Vagina (tissue), 2 donors: ENCODE measurements around the gene CHRM2.

ENCODE experiments used
- POLR2AphosphoS5 ChIP-seq, 2 donors: sonication (generic); formaldehyde crosslinking; IDR thresholded peaks; one replicate each; pipeline ENCODE4 v1.9.0; 2017; ENCODE audit warnings: antibody characterized with exemption in 2 of 2, mild to moderate bottlenecking in 2 of 2, low read depth in 1 of 2; ENCODE audit not compliant: insufficient read depth in 1 of 2
- TF ChIP-seq, protein P1 (sequence below), 3 experiments: fragments of 450-650 bp in 2 of 3; fragments of 200-600 bp in 1 of 3; sonication (generic) in 1 of 3; IDR thresholded peaks; one replicate each; pipeline ENCODE4 v1.5.1; 2017 to 2019; ENCODE audit warnings: antibody characterized with exemption in 3 of 3, mild to moderate bottlenecking in 2 of 3, moderate library complexity in 2 of 3

DNA sequence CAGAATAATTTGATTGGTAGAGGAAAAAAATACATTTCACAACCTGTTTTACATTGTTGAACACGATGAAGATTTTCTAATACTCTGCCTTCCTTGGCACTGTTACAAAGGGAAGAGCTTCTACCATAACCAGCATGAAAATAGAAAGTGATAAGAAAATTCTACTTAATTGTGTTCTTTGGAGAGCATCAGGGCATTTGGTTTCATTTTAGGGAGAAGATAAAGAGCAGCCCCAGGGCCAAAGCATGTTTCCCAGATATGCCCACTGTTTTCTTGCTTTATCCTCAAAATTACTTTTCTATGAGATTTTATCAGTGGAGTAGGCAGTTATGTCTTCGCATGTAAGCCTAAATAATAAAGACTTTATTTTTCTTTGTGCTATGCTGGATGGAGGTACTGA, 9.5 kb downstream of the CHRM2 start:
- no peak for TF ChIP-seq POLR2AphosphoS5 (IDR thresholded peaks at IDR 0.05; ENCODE audit: insufficient read depth in 1 of 2, low read depth in 1 of 2)
- TF ChIP-seq, protein P1, sequence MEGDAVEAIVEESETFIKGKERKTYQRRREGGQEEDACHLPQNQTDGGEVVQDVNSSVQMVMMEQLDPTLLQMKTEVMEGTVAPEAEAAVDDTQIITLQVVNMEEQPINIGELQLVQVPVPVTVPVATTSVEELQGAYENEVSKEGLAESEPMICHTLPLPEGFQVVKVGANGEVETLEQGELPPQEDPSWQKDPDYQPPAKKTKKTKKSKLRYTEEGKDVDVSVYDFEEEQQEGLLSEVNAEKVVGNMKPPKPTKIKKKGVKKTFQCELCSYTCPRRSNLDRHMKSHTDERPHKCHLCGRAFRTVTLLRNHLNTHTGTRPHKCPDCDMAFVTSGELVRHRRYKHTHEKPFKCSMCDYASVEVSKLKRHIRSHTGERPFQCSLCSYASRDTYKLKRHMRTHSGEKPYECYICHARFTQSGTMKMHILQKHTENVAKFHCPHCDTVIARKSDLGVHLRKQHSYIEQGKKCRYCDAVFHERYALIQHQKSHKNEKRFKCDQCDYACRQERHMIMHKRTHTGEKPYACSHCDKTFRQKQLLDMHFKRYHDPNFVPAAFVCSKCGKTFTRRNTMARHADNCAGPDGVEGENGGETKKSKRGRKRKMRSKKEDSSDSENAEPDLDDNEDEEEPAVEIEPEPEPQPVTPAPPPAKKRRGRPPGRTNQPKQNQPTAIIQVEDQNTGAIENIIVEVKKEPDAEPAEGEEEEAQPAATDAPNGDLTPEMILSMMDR (IDR thresholded peaks at IDR 0.05) = no peak
